A549 (cell line): ENCODE data around the gene SH3PXD2B. TPM values are rescaled to one million over a fixed set of nuclear protein-coding genes. Genes with fewer than 3 reads are reported as not detected.

ENCODE experiments used
- ATAC-seq, 2 experiments: fragments of 200-7000 bp in 1 of 2; fragments of >200 bp in 1 of 2; cut with Nextera tagmentation in 1 of 2; cut with Tn5 transposase in 1 of 2; 3 replicates each; pipeline versions ENCODE4 v1.8.0 to v1.9.1; 2018 to 2020; ENCODE audit warnings: mild to moderate bottlenecking in 1 of 2, moderate library complexity in 1 of 2
- CTCF ChIA-PET: fragments of 300-600 bp; sonication (Branson Sonifier 250); formaldehyde crosslinking; extraction: SDS; loops from one replicate; lab custom pipeline; 2021; ENCODE audit warnings: antibody characterized with exemption, inconsistent platforms; lab: Yijun Ruan, JAX
- POLR2A ChIA-PET: fragments of 350-600 bp; formaldehyde crosslinking; extraction: SDS; loops from one replicate; lab custom pipeline; 2021; ENCODE audit warnings: antibody characterized with exemption, inconsistent platforms; lab: Yijun Ruan, JAX
- DNase-seq, 2 experiments: peaks; one replicate each; pipeline versions ENCODE4 v3.0.0 to v3.0.0-alpha.2; 2011 to 2016; ENCODE audit warnings: low read depth in 1 of 2, low spot score in 1 of 2
- FAIRE-seq: peaks from 2 replicates; lab custom pipeline; 2011; peaks lifted over from hg19 to GRCh38; lab: Jason Lieb, UNC
- H3K27ac ChIP-seq, 2 experiments: fragments of >200 bp; sonication (Bioruptor Twin); formaldehyde crosslinking; 3 replicates each; pipeline ENCODE4 v1.5.1; 2016 to 2017
- H3K4me1 ChIP-seq: fragments of >200 bp; sonication (Bioruptor Twin); formaldehyde crosslinking; 3 replicates; pipeline ENCODE4 v1.6.1; 2016
- H3K4me2 ChIP-seq: fragments of >200 bp; sonication (Bioruptor Twin); formaldehyde crosslinking; 3 replicates; pipeline ENCODE4 v1.6.1; 2016
- H3K4me3 ChIP-seq: fragments of >200 bp; sonication (Bioruptor Twin); formaldehyde crosslinking; 3 replicates; pipeline ENCODE4 v1.5.1; 2016
- H3K9me3 ChIP-seq: fragments of >200 bp; sonication (Bioruptor Twin); formaldehyde crosslinking; 3 replicates; pipeline ENCODE4 v1.6.1; 2016
- BCL3 ChIP-seq: fragments of >200 bp; sonication (Bioruptor Twin); formaldehyde crosslinking; IDR thresholded peaks from 3 replicates; pipeline ENCODE4 v1.6.1; 2016
- CTCF ChIP-seq: fragments of >200 bp; sonication (Bioruptor Twin); formaldehyde crosslinking; IDR thresholded peaks from 3 replicates; pipeline ENCODE4 v1.5.1; 2016
- E2F6 ChIP-seq: IDR thresholded peaks from 2 replicates; pipeline ENCODE4 v1.6.1; 2012; ENCODE audit warnings: low read depth, borderline replicate concordance
- GATA3 ChIP-seq: IDR thresholded peaks from 2 replicates; pipeline ENCODE4 v1.6.1; 2012; ENCODE audit warnings: borderline replicate concordance
- HEYL ChIP-seq: fragments of 250-450 bp; sonication (Bioruptor Pico); IDR thresholded peaks from 2 replicates; pipeline ENCODE4 v1.8.0; 2021; ENCODE audit warnings: mild to moderate bottlenecking, moderate library complexity
- HOXB13 ChIP-seq: fragments of 250-450 bp; sonication (Bioruptor Pico); IDR thresholded peaks from 2 replicates; pipeline ENCODE4 v1.5.0; 2020; ENCODE audit warnings: low read depth, mild to moderate bottlenecking, moderate library complexity
- HOXB5 ChIP-seq: fragments of 250-450 bp; sonication (Bioruptor Pico); IDR thresholded peaks from 2 replicates; pipeline ENCODE4 v1.5.0; 2020; ENCODE audit warnings: mild to moderate bottlenecking, moderate library complexity
- JUN ChIP-seq, 2 experiments: fragments of >200 bp; sonication (Bioruptor Twin); formaldehyde crosslinking; IDR thresholded peaks; 2 replicates in 1 of 2; 3 replicates in 1 of 2; pipeline ENCODE4 v1.6.1; 2016 to 2017
- PBX3 ChIP-seq: IDR thresholded peaks from 2 replicates; pipeline ENCODE4 v1.6.1; 2012
- POLR2A ChIP-seq: IDR thresholded peaks from 2 replicates; pipeline ENCODE4 v1.6.1; 2012; ENCODE audit warnings: mild to moderate bottlenecking, low read length
- ZFP36 ChIP-seq: fragments of 450-650 bp; IDR thresholded peaks from 2 replicates; pipeline ENCODE4 v1.6.1; 2014; ENCODE audit warnings: borderline replicate concordance; ENCODE audit not compliant: partially characterized antibody
- ZSCAN20 ChIP-seq: fragments of 250-450 bp; sonication (Bioruptor Pico); IDR thresholded peaks from 2 replicates; pipeline ENCODE4 v1.8.0; 2022; ENCODE audit warnings: mild to moderate bottlenecking, moderate library complexity
- WGBS: methylation state at CpG from one replicate; pipeline ENCODE4 v1.1.6; 2017; ENCODE audit errors: missing lambda C conversion rate; 5-methylcytosine and 5-hydroxymethylcytosine counted together
- polyA plus RNA-seq, 4 experiments: library from polyadenylated mRNA; depleted of rRNA in 3 of 4; stranded (reverse); fragments of >200 nt; fragmentation: RNase III in 1 of 4; extraction: RNeasy Plus Mini Kit Qiagen cat#74134 plus additional on column Dnase treatment in 1 of 4; gene quantifications; 2 replicates in 3 of 4; 3 replicates in 1 of 4; pipeline ENCODE4 v1.2.3, GENCODE V29; 2011 to 2017

The SH3PXD2B gene
- polyA plus RNA-seq, 2 of the 4 experiments (the other 2 are of a cell fraction) = 15.1 to 15.5 TPM

GRCh38 chr5:172284611-172284980 lies 169.7 kb downstream of the SH3PXD2B start:
- peak in 1 of 2 experiments; percentile 6; a peak in 3 of 6 replicates for ATAC-seq
- no peak for DNase-seq
- H3K4me2 ChIP-seq = peak overlapping the region; percentile 77
- WGBS = 15% methylated on average over 11 of the region's 11 CpGs
- peak overlapping the region; percentile 57 for H3K4me3 ChIP-seq
- FAIRE-seq = no peak
- no peaks in the 10 kb centered on the region for H3K9me3 ChIP-seq
- peak; percentile 17; the same call in 1 of the 2 replicates for TF ChIP-seq E2F6
- no peak for TF ChIP-seq HOXB5 (CRISPR knock-in tag)
- TF ChIP-seq, all 56 proteins: peak for 1
- peak overlapping the region; percentile 95 to 98 for H3K27ac ChIP-seq
- POLR2A ChIA-PET = no interaction called here
- H3K4me1 ChIP-seq = peaks cover 24% of the 10 kb centered on the region
- CTCF ChIA-PET = interaction anchor here (1.0 to 1.5 kb wide), 3 partner anchors 9 to 14 kb away, joined by 4 to 9 read pairs (median 6); no protein-coding TSS in a partner anchor

GRCh38 chr5:172283862-172284610 lies 170.3 kb downstream of the SH3PXD2B start:
- WGBS = under 1% methylated on average over 23 of the region's 79 CpGs
- Histone ChIP-seq H3K4me3 (peak overlapping the region; percentile 57), H3K4me2 (peak overlapping the region; percentile 77), H3K27ac (peak overlapping the region; percentile 95 to 98), H3K4me1 (peaks cover 24% of the 10 kb centered on the region), H3K9me3 (no peaks in the 10 kb centered on the region)
- DNase-seq = peak; percentile 81 to 93
- POLR2A ChIA-PET = interaction anchor here (0.6 to 1.8 kb wide), 4 partner anchors 19 to 277 kb away, joined by 3 to 9 read pairs (median 8); partner anchors contain the start of genes FBXW11 and STK10
- CTCF ChIA-PET = interaction anchor here (1.3 to 2.9 kb wide), 13 partner anchors 8 to 865 kb away, joined by 3 to 26 read pairs (median 9); partner anchors contain the start of genes FGF18 and STK10
- TF ChIP-seq HEYL (no peak), E2F6 (peak; percentile 33; the same call in 1 of the 2 replicates), GATA3 (no peak), ZFP36 (no peak), CTCF (no peak), BCL3 (peak; percentile 82), PBX3 (no peak), HOXB13 (CRISPR knock-in tag) (no peak), JUN (IDR thresholded peaks at IDR 0.05) (peak; percentile 87; a peak in 4 of 5 replicates), ZSCAN20 (CRISPR knock-in tag) (no peak), POLR2A (peak; percentile 67)
- no peak for FAIRE-seq
- ATAC-seq = peak; percentile 86 to 87
